ENCODE measurements around the gene PINK1.

The PINK1 gene

GRCh38 chr1:20685099-20685662 lies 51.9 kb downstream of the PINK1 start:
- no peak for TF ChIP-seq CTCF (IDR thresholded peaks at IDR 0.05; ENCODE audit: low read depth, low read length, missing control alignments)
- no peak overlapping the region for H3K4me3 ChIP-seq (ENCODE audit: low read depth, low read length)
- no peak for DNase-seq (ENCODE audit: low read depth)

DNA sequence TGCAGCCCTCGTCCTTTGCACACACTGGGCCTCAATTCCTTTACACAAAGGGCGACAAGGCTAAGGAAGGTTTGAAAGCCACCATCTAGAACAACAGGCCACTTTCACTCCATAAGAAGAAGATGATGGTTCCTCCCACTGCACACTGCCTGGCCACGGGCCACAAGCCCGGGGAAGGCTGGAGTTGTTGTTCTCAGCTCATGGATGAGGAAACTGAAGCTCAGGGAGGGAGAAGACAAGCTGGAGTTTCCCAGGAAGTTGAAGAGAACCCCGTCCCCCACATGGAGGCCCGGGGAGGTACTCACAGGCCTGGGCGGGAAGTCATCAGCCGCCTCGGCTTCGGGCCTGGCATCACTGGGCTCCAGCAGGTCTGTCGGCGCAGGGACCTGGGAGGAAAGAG lies 52.5 kb downstream of the PINK1 start:
- no peak for DNase-seq (ENCODE audit: low read depth)
- no peak overlapping the region for H3K4me3 ChIP-seq (ENCODE audit: low read depth, low read length)
- no peak for TF ChIP-seq CTCF (IDR thresholded peaks at IDR 0.05; ENCODE audit: low read depth, low read length, missing control alignments)

- TF ChIP-seq CTCF (IDR thresholded peaks at IDR 0.05; ENCODE audit: low read depth, low read length, missing control alignments): no peak
- H3K4me3 ChIP-seq (ENCODE audit: low read depth, low read length): no peak overlapping the region
- DNase-seq (ENCODE audit: low read depth): no peak
Measured at GRCh38 chr1:20686883-20687725, 53.8 kb downstream of the PINK1 start.

GRCh38 chr1:20689645-20690056 lies 56.4 kb downstream of the PINK1 start:
- DNase-seq (ENCODE audit: low read depth): no peak
- no peak for TF ChIP-seq CTCF (IDR thresholded peaks at IDR 0.05; ENCODE audit: low read depth, low read length, missing control alignments)
- no peak overlapping the region for H3K4me3 ChIP-seq (ENCODE audit: low read depth, low read length)

DNA sequence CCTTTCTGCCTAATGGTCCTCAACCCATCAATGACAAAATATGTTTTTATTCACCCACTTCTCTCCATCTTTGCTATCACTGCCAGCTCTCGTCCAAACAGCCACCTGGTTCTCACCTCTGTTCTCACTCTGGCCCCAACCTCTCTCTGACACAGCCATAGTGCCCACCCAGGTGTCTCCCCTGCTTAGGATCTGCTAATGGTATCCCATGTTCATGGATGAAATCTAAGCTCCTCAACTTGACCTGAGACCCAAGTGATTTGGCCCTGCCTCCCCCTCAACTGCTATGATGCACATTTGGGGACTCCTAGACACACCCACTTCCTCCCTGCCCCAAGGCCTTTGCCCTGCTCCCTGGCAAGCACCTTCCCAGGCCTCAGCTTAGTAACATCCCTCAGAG lies 58.6 kb downstream of the PINK1 start:
- DNase-seq (ENCODE audit: low read depth): no peak
- no peak for TF ChIP-seq CTCF (IDR thresholded peaks at IDR 0.05; ENCODE audit: low read depth, low read length, missing control alignments)

GRCh38 chr1:20693623-20694022 lies 60.4 kb downstream of the PINK1 start:
- no peak overlapping the region for H3K4me3 ChIP-seq (ENCODE audit: low read depth, low read length)
- no peak for TF ChIP-seq CTCF (IDR thresholded peaks at IDR 0.05; ENCODE audit: low read depth, low read length, missing control alignments)
- no peak for DNase-seq (ENCODE audit: low read depth)

More for the DNA sequence above, 58.6 kb downstream of the PINK1 start:
- no peak overlapping the region for H3K4me3 ChIP-seq (ENCODE audit: low read depth, low read length)
